Stomach (tissue), 4 donors: Measurements from ENCODE around the gene RPL29.

ENCODE experiments used
- CTCF ChIP-seq, 7 experiments: fragments of 450-650 bp in 4 of 7; fragments of 200-600 bp in 3 of 7; sonication (generic) in 3 of 7; IDR thresholded peaks; one replicate each; pipeline ENCODE4 v1.5.1; 2016 to 2019; ENCODE audit warnings: antibody characterized with exemption in 7 of 7, control low read depth in 2 of 7, mild to moderate bottlenecking in 1 of 7
- EP300 ChIP-seq: sonication (generic); formaldehyde crosslinking; IDR thresholded peaks from one replicate; pipeline ENCODE4 v1.6.1; 2017; ENCODE audit warnings: antibody characterized with exemption
- POLR2A ChIP-seq, 4 donors: fragments of 450-650 bp; IDR thresholded peaks; one replicate each; pipeline ENCODE4 v1.6.1; 2016; ENCODE audit warnings: antibody characterized with exemption in 4 of 4, control low read depth in 2 of 4, mild to moderate bottlenecking in 1 of 4, moderate library complexity in 1 of 4
- POLR2AphosphoS5 ChIP-seq, 3 donors: sonication (generic); formaldehyde crosslinking; IDR thresholded peaks; one replicate each; pipeline ENCODE4 v1.6.1; 2016; ENCODE audit warnings: antibody characterized with exemption in 3 of 3

GRCh38 chr3:51947215-51947900, 48.3 kb downstream of the RPL29 start:
- TF ChIP-seq CTCF (IDR thresholded peaks at IDR 0.05) (no peak), EP300 (no peak), POLR2AphosphoS5 (IDR thresholded peaks at IDR 0.05) (no peak), POLR2A (IDR thresholded peaks at IDR 0.05) (no peak)
